Lung (tissue), 12 donors: ENCODE results near the gene KRT37. TPM values are rescaled to one million over a fixed set of nuclear protein-coding genes. Genes with fewer than 3 reads are reported as not detected.

Experiments
- ATAC-seq: fragments of 200-7000 bp; cut with Tn5 transposase; one replicate; pipeline ENCODE4 v1.9.1; 2020; ENCODE audit warnings: moderate number of reproducible peaks; ENCODE audit not compliant: insufficient read depth, low FRiP score
- DNase-seq, 3 donors: peaks; one replicate each; pipeline ENCODE4 v3.0.0-alpha.2; 2013 to 2017
- H3K27ac ChIP-seq, 2 donors: one replicate each; pipeline ENCODE4 v1.5.1; 2013; ENCODE audit warnings: mild to moderate bottlenecking in 2 of 2, moderate library complexity in 2 of 2, control low read depth in 1 of 2, inconsistent platforms in 1 of 2, low read depth in 1 of 2, low read length in 1 of 2
- H3K27me3 ChIP-seq, 3 donors: one replicate each; pipeline ENCODE4 v1.5.1; 2013; ENCODE audit warnings: low read length in 2 of 3; ENCODE audit not compliant: control insufficient read depth in 3 of 3, insufficient read depth in 3 of 3
- H3K36me3 ChIP-seq, 4 donors: one replicate each; pipeline ENCODE4 v1.5.1; 2013; ENCODE audit warnings: low read length in 4 of 4, mild to moderate bottlenecking in 1 of 4, moderate library complexity in 1 of 4; ENCODE audit not compliant: control insufficient read depth in 4 of 4, insufficient read depth in 4 of 4
- H3K4me1 ChIP-seq, 5 donors: one replicate each; pipeline ENCODE4 v1.5.1; 2013; ENCODE audit warnings: low read length in 5 of 5, mild to moderate bottlenecking in 2 of 5, moderate library complexity in 1 of 5; ENCODE audit not compliant: control insufficient read depth in 5 of 5, insufficient read depth in 5 of 5
- H3K4me3 ChIP-seq: one replicate; pipeline ENCODE4 v1.5.1; 2013; ENCODE audit warnings: mild to moderate bottlenecking, control low read depth, moderate library complexity
- H3K9ac ChIP-seq, 2 donors: one replicate each; pipeline ENCODE4 v1.5.1; 2013; ENCODE audit warnings: low read length in 2 of 2, control low read depth in 1 of 2; ENCODE audit not compliant: insufficient read depth in 1 of 2
- H3K9me3 ChIP-seq, 4 donors: one replicate each; pipeline ENCODE4 v1.5.1; 2013; ENCODE audit warnings: low read length in 3 of 4, mild to moderate bottlenecking in 1 of 4, moderate library complexity in 1 of 4; ENCODE audit not compliant: control insufficient read depth in 4 of 4, insufficient read depth in 3 of 4
- WGBS, 2 donors: extraction: QIAGEN DNeasy Blood & Tissue Kit; methylation state at CpG; one replicate each; pipeline ENCODE4 v1.1.7; 2013; 5-methylcytosine and 5-hydroxymethylcytosine counted together
- polyA plus RNA-seq, 2 donors: library from polyadenylated mRNA; stranded (reverse); fragments of 200-250 nt; gene quantifications; one replicate each; pipeline ENCODE4 v1.2.1, GENCODE V29; 2013
- total RNA-seq, 2 donors: library from RNA; depleted of rRNA in 1 of 2; stranded (reverse); fragments of >200 nt in 1 of 2; gene quantifications; one replicate each; pipeline ENCODE4 v1.2.1, GENCODE V29; 2014 to 2021
- TF ChIP-seq, protein P1 (sequence below): IDR thresholded peaks from 2 replicates; pipeline ENCODE4 v1.5.1; 2012; ENCODE audit warnings: mild to moderate bottlenecking; ENCODE audit errors: control extremely low read depth, extremely low read depth
- donor health status: control.
- donor health status: control.
- donor health status: Bipolar disorder and iron deficiency.
- donor health status: healthy.
- donor health status: DM: yes; HTN: yes; CAD: no.

Gene KRT37
- total and polyA plus RNA-seq, 4 donors = not detected

DNA sequence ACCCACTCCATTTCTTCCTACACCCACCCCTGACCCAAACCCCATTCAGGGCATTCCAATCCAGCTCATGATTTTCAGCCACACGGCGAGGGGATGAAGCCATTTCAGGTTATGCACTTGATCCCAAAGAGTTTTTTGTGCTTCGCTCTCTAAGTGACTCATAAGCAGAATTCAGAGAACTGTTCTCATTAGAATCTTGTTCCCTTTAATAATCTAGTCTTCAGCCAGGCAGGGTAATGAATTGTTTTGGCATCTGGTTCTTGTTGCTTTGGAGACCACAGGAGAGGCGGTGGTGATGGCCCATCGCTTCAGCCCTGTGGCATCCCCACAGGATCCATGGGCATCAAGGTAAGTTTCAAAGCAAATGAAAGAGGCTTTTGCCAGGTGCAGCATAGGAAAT lies 22.2 kb downstream of the KRT37 start:
- H3K9ac ChIP-seq = no peak overlapping the region
- ATAC-seq = no peak
- no peak for DNase-seq
- H3K4me1 ChIP-seq = no peaks in the 10 kb centered on the region
- TF ChIP-seq, protein P1, sequence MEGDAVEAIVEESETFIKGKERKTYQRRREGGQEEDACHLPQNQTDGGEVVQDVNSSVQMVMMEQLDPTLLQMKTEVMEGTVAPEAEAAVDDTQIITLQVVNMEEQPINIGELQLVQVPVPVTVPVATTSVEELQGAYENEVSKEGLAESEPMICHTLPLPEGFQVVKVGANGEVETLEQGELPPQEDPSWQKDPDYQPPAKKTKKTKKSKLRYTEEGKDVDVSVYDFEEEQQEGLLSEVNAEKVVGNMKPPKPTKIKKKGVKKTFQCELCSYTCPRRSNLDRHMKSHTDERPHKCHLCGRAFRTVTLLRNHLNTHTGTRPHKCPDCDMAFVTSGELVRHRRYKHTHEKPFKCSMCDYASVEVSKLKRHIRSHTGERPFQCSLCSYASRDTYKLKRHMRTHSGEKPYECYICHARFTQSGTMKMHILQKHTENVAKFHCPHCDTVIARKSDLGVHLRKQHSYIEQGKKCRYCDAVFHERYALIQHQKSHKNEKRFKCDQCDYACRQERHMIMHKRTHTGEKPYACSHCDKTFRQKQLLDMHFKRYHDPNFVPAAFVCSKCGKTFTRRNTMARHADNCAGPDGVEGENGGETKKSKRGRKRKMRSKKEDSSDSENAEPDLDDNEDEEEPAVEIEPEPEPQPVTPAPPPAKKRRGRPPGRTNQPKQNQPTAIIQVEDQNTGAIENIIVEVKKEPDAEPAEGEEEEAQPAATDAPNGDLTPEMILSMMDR = no peak
- WGBS, 2 donors = 92 to 96% methylated on average over 5 of the region's 5 CpGs
- no peak overlapping the region for H3K4me3 ChIP-seq
- no peak overlapping the region for H3K27ac ChIP-seq
- no peaks in the 10 kb centered on the region for H3K27me3 ChIP-seq
- no peaks in the 10 kb centered on the region for H3K9me3 ChIP-seq
- no peaks in the 10 kb centered on the region for H3K36me3 ChIP-seq

DNA sequence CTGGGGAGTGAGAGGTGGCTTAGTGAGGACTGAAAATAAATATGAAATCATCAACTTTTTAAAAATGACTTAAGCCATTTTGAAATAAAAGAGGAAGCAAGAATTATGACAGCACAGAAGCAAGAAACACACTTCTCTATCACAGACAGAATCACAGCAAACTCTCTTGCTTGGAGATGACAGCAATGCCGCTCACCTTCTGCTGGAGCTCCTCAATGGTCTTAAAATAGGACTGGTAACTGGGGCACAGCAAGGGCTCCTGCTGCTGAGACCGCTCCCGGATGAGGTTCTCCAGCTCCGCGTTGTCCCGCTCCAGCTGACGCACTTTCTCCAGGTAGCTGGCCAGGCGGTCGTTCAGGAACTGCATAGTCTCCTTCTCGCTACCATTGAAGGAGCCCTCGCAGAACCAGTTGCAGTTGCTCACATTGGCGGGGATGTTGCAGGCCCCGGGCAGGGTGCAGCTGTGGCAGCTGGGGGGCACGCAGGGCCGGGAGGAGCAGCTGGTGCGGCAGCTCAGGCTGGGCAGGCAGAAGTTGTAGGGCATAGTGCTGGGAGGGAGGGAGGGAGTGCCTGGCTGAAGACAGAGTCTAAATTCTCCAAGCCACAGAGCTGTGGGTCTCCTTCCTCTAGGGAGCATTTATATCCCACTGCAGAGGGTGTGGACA lies 27.3 kb downstream of the KRT37 start, which contains the start of gene KRT31:
Gene KRT31 (minus strand): TSS at position 613 of the 665 bp plus-strand sequence. CDS start 69 bp downstream, at position 544.
- Histone ChIP-seq H3K4me1 (peaks cover 0 to 4% (median 0%) of the 10 kb centered on the region in 5 donors), H3K9me3 (no peaks in the 10 kb centered on the region), H3K27ac (no peak within 1 kb of the TSS), H3K36me3 (no peaks in the 10 kb centered on the region), H3K4me3 (no peak within 1 kb of the TSS), H3K9ac (no peak within 1 kb of the TSS), H3K27me3 (peaks cover 0 to 2% (median 0%) of the 10 kb centered on the region in 3 donors)
- DNase-seq (no peak), ATAC-seq (no peak)
- WGBS, 2 donors = 88 to 96% methylated on average over 15 to 16 of the region's 16 CpGs
- TF ChIP-seq, protein P1 = no peak

DNA sequence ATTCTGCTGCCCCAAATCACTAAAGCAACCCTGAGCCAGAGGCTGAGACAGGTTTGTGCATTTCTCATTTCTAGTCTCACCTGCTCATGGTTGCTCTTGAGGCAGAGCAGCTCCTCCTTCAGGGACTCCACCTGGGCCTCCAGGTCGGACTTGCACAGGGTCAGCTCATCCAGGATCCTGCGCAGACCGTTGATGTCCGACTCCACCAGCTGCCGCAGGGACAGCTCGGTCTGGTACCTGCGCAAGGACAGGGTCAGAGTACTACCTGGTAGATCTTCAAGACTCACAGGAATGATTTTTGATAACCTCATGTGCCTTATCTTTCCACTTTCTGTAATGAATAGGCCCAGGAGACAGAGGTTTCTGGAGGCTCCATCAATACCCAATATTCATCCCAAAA lies 28.0 kb downstream of the KRT37 start:
- TF ChIP-seq, protein P1 = no peak
- no peaks in the 10 kb centered on the region for H3K36me3 ChIP-seq
- DNase-seq (no peak), ATAC-seq (no peak)
- H3K27ac ChIP-seq = no peak overlapping the region
- WGBS, 2 donors = 92 to 96% methylated on average over 7 of the region's 7 CpGs
- no peak overlapping the region for H3K9ac ChIP-seq
- H3K4me3 ChIP-seq = no peak overlapping the region
- peaks cover 0 to 4% (median 0%) of the 10 kb centered on the region in 3 donors for H3K27me3 ChIP-seq
- H3K9me3 ChIP-seq = no peaks in the 10 kb centered on the region
- H3K4me1 ChIP-seq = peaks cover 0 to 4% (median 0%) of the 10 kb centered on the region in 5 donors
